ENCODE results near the gene SPEM2. TPM values are rescaled to one million over a fixed set of nuclear protein-coding genes. Genes with fewer than 3 reads are reported as not detected.

The SPEM2 gene
- total RNA-seq, 6 experiments from 2014 or later: not detected

DNA sequence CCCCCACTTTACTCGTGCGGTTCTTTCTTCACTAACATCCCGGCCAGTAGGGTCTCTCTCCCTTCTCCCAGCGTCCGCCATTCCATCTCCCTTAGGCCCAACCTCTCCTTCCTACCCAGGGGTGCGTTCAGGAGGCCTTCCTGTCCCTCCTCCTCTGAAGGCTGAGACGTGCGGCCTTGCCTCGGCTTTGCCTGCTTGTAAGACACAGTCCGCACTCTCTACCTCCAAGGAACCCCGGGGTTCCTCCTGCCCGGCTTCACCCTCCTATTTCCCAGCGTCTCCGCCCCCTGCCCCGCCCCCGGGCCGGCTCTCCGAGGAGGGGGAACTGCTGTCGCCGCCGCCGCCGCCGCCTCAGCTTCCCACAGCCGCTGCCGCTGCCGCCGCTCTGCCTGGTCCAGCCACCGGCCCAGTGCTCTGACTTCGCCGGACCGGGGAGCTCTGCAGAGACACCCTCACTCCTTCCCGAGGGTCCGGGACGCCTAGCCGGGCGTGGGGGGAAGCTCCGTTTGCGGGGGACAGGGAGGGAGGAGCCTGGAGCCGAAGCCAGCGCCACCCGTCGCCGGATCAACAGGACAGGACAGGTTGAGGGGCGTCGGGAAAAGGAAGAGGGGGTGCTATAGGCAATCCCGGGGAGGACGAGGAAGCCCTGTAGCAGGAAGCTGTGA lies 12.7 kb downstream of the SPEM2 start:
- peaks cover 18% of the 10 kb centered on the region for H3K27me3 Mint-ChIP-seq (ENCODE audit: insufficient read depth)
- no peaks in the 10 kb centered on the region for H3K9me3 Mint-ChIP-seq
- no peak overlapping the region for H3K27ac Mint-ChIP-seq
- TF ChIP-seq, protein P1, sequence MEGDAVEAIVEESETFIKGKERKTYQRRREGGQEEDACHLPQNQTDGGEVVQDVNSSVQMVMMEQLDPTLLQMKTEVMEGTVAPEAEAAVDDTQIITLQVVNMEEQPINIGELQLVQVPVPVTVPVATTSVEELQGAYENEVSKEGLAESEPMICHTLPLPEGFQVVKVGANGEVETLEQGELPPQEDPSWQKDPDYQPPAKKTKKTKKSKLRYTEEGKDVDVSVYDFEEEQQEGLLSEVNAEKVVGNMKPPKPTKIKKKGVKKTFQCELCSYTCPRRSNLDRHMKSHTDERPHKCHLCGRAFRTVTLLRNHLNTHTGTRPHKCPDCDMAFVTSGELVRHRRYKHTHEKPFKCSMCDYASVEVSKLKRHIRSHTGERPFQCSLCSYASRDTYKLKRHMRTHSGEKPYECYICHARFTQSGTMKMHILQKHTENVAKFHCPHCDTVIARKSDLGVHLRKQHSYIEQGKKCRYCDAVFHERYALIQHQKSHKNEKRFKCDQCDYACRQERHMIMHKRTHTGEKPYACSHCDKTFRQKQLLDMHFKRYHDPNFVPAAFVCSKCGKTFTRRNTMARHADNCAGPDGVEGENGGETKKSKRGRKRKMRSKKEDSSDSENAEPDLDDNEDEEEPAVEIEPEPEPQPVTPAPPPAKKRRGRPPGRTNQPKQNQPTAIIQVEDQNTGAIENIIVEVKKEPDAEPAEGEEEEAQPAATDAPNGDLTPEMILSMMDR (IDR thresholded peaks at IDR 0.05): no peak
- no peak for DNase-seq
- peaks cover 37% of the 10 kb centered on the region for H3K4me1 Mint-ChIP-seq (ENCODE audit: low read depth)
- peak overlapping the region; percentile 71 for H3K4me3 Mint-ChIP-seq
- H3K36me3 Mint-ChIP-seq (ENCODE audit: low read depth): no peaks in the 10 kb centered on the region; the same call in 1 of the 2 replicates

DNA sequence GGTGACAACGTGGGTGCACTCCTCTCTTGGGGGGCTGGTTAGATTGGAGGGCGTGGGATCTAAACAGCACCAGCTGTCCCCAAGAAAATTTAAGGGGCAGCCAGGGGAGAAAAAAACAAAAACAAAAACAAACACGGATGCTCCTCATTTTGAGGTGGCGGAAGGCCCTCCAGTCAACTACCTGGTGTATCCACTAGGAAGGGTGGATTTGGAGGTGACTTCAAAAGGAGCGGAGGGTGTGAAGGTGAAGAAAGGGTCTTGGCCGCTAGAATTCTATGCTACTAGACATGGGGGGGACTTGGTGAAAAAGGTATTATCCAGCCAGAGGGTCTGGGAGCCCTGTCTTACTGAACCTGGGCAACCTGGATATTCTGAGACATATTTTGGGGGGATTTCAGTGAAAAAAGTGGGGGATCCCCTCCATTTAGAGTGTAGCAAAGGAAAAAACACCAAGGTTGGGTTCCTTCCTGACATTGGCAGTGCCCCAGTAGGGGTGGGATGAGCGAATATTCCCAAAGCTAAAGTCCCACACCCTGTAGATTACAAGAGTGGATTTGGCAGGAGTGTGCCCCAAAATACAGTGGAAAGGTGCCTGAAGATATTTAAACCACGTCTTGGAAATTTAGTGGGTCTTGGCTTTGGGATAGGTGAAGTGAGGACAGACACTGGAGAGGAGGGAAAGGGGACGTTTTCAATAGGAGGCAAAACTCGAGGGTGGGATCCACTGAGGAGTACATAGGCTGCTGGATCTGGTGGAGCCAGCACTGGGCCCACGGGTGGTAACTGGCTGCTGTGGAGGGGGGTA lies 13.4 kb downstream of the SPEM2 start:
- DNase-seq: no peak
- Mint-ChIP-seq H3K4me3 (peak overlapping the region; percentile 7; the same call in 1 of the 2 replicates), H3K4me1 (ENCODE audit: low read depth) (peaks cover 42% of the 10 kb centered on the region), H3K27me3 (ENCODE audit: insufficient read depth) (peaks cover 18% of the 10 kb centered on the region), H3K9me3 (no peaks in the 10 kb centered on the region), H3K36me3 (ENCODE audit: low read depth) (no peaks in the 10 kb centered on the region; the same call in 1 of the 2 replicates), H3K27ac (no peak overlapping the region)
- TF ChIP-seq, protein P1 (IDR thresholded peaks at IDR 0.05): no peak

DNA sequence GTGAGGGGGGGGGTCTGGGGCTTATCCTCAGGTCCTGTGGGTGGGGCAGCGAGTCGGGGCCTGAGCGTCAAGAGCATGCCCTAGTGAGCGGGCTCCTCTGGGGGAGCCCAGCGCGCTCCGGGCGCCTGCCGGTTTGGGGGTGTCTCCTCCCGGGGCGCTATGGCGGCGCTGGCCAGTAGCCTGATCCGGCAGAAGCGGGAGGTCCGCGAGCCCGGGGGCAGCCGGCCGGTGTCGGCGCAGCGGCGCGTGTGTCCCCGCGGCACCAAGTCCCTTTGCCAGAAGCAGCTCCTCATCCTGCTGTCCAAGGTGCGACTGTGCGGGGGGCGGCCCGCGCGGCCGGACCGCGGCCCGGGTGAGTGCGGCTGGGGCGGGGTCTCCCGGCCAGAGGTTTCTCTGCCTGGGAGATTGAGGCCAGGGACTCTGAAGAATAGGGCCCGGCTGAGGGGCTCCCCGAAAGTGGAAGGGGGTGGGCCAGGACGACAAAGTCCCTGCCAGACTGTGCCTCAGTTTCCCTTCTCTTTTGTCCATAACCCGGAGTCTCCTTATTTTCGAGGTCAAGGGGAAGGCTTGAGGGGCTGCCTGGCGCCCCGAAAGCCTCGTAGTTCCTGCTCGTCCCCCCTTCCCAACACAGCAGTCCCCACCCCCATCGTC lies 14.2 kb downstream of the SPEM2 start, which contains the start of gene FGF11:
Gene FGF11 (plus strand): TSS at position 51 of the 651 bp plus-strand sequence. CDS start 109 bp downstream, at position 160.
- peak within 1 kb of the TSS; percentile 36; the same call in 1 of the 2 replicates for H3K4me3 Mint-ChIP-seq
- H3K36me3 Mint-ChIP-seq (ENCODE audit: low read depth): no peaks in the 10 kb centered on the region; the same call in 1 of the 2 replicates
- DNase-seq: no peak
- TF ChIP-seq, protein P1 (IDR thresholded peaks at IDR 0.05): no peak
- H3K9me3 Mint-ChIP-seq: no peaks in the 10 kb centered on the region
- H3K4me1 Mint-ChIP-seq (ENCODE audit: low read depth): peaks cover 48% of the 10 kb centered on the region
- H3K27ac Mint-ChIP-seq: no peak within 1 kb of the TSS
- peaks cover 18% of the 10 kb centered on the region for H3K27me3 Mint-ChIP-seq (ENCODE audit: insufficient read depth)

DNA sequence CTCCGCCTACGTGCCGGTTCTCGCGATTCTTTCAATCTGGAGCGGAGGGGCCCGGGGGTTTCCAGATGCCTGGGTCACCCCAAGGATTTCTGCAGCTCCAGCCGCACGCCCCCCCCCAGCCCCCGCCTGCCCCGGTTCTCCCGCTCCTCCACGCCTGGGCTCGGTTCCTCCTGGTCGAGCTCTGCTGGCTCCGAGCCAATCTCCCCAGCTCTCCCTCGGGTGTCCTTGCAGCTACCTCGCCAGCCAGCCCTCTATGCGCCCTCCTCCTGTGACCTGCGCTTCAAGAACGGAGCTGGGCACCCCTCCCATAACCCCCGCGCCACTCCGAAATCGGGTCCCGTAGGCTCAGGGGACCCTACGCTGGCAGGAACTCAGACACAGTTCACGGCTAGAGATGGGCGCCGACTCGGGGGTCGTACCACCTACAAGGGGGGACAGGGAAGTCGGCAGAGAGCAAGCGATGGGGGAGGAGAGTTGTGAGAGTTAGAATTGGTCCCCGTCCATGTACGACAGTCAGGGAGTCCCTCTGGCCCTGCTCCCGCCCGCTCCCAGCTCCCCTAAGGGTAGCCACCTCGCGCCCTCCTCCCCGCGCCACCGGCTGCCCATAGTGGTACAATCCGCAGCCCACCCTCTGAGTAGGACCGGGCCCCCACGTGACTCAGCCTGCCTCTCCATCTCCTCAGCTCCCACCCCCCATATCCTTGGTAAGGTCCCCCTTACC lies 14.9 kb downstream of the SPEM2 start:
- Mint-ChIP-seq H3K27me3 (ENCODE audit: insufficient read depth) (peaks cover 20% of the 10 kb centered on the region), H3K4me1 (ENCODE audit: low read depth) (peaks cover 46% of the 10 kb centered on the region), H3K4me3 (peak overlapping the region; percentile 36; the same call in 1 of the 2 replicates), H3K27ac (no peak overlapping the region), H3K9me3 (no peaks in the 10 kb centered on the region), H3K36me3 (ENCODE audit: low read depth) (no peaks in the 10 kb centered on the region; the same call in 1 of the 2 replicates)
- TF ChIP-seq, protein P1 (IDR thresholded peaks at IDR 0.05): no peak
- no peak for DNase-seq

DNA sequence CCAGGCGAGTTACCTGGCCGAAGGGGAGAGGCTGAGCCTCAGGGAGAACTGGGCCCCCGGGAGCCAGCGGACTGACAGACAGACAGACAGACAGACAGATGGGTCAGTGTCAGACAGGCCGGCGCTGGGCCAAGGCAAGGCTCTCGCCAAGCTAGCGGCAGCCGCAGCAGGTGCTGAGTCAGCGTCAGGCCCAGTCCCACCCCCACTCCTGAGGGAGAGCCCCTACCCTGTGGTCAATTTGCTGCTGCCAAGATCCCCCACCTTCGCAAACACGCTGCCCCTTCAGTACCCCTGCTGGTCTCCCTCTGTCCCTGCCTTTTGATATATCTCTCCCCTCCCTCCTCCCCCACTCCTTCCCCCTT lies 15.4 kb downstream of the SPEM2 start:
- Mint-ChIP-seq H3K4me3 (no peak overlapping the region; the same call in 1 of the 2 replicates), H3K27me3 (ENCODE audit: insufficient read depth) (peaks cover 25% of the 10 kb centered on the region), H3K4me1 (ENCODE audit: low read depth) (peaks cover 48% of the 10 kb centered on the region), H3K27ac (no peak overlapping the region), H3K36me3 (ENCODE audit: low read depth) (no peaks in the 10 kb centered on the region; the same call in 1 of the 2 replicates), H3K9me3 (no peaks in the 10 kb centered on the region)
- TF ChIP-seq, protein P1 (IDR thresholded peaks at IDR 0.05): peak; percentile 13; the same call in 1 of the 2 replicates
- no peak for DNase-seq
